Vagina (tissue), 2 donors: Measurements from ENCODE around the gene SIRT2. TPM values are rescaled to one million over a fixed set of nuclear protein-coding genes. Genes with fewer than 3 reads are reported as not detected.

Source experiments
- DNase-seq, 2 donors: peaks; one replicate each; pipeline ENCODE4 v3.0.0-alpha.2; 2017; ENCODE audit errors: extremely low spot score in 2 of 2
- H3K27ac ChIP-seq: fragments of 200-600 bp; sonication (generic); one replicate; pipeline ENCODE4 v1.5.1; 2019
- H3K27me3 ChIP-seq: fragments of 200-600 bp; sonication (generic); one replicate; pipeline ENCODE4 v1.5.1; 2019
- H3K36me3 ChIP-seq, 2 donors: fragments of 200-600 bp; sonication (generic); one replicate each; pipeline ENCODE4 v1.5.1; 2017 to 2019
- H3K4me1 ChIP-seq: fragments of 200-600 bp; sonication (generic); one replicate; pipeline ENCODE4 v1.5.1; 2019
- H3K4me3 ChIP-seq, 2 donors: fragments of 200-600 bp; sonication (generic); 1 replicate in 1 of 2; 2 replicates in 1 of 2; pipeline ENCODE4 v1.5.1; 2016 to 2019
- H3K9me3 ChIP-seq: fragments of 200-600 bp; sonication (generic); one replicate; pipeline ENCODE4 v1.5.1; 2019
- POLR2A ChIP-seq, 2 donors: fragments of 450-650 bp; IDR thresholded peaks; one replicate each; pipeline ENCODE4 v1.6.1; 2017; ENCODE audit warnings: antibody characterized with exemption in 2 of 2, mild to moderate bottlenecking in 2 of 2, moderate library complexity in 2 of 2
- POLR2AphosphoS5 ChIP-seq, 2 donors: sonication (generic); formaldehyde crosslinking; IDR thresholded peaks; one replicate each; pipeline ENCODE4 v1.9.0; 2017; ENCODE audit warnings: antibody characterized with exemption in 2 of 2, mild to moderate bottlenecking in 2 of 2, low read depth in 1 of 2; ENCODE audit not compliant: insufficient read depth in 1 of 2
- intact Hi-C: fragments of 100-400 bp; cut with DNase I; formaldehyde crosslinking; loops from one replicate; pipeline ENCODE4 v1.15.1; 2023
- total RNA-seq: library from RNA; depleted of rRNA; stranded (reverse); fragments of >200 nt; gene quantifications from one replicate; pipeline ENCODE4 v1.2.3, GENCODE V29; 2016
- TF ChIP-seq, protein P1 (sequence below), 3 experiments: fragments of 450-650 bp in 2 of 3; fragments of 200-600 bp in 1 of 3; sonication (generic) in 1 of 3; IDR thresholded peaks; one replicate each; pipeline ENCODE4 v1.5.1; 2017 to 2019; ENCODE audit warnings: antibody characterized with exemption in 3 of 3, mild to moderate bottlenecking in 2 of 3, moderate library complexity in 2 of 3

SIRT2 gene
- total RNA-seq, 1 donor from 2014 or later: 51.6 TPM

GRCh38 chr19:38920602-38921419 is 21.4 kb upstream of the SIRT2 start:
- Histone ChIP-seq H3K9me3 (no peaks in the 10 kb centered on the region), H3K27ac (no peak overlapping the region), H3K27me3 (no peaks in the 10 kb centered on the region), H3K36me3 (peaks cover 0 to 24% of the 10 kb centered on the region in 2 donors), H3K4me3 (no peak overlapping the region), H3K4me1 (no peaks in the 10 kb centered on the region)
- TF ChIP-seq POLR2A (IDR thresholded peaks at IDR 0.05) (no peak), POLR2AphosphoS5 (IDR thresholded peaks at IDR 0.05; ENCODE audit: insufficient read depth in 1 of 2, low read depth in 1 of 2) (no peak)
- TF ChIP-seq, protein P1, sequence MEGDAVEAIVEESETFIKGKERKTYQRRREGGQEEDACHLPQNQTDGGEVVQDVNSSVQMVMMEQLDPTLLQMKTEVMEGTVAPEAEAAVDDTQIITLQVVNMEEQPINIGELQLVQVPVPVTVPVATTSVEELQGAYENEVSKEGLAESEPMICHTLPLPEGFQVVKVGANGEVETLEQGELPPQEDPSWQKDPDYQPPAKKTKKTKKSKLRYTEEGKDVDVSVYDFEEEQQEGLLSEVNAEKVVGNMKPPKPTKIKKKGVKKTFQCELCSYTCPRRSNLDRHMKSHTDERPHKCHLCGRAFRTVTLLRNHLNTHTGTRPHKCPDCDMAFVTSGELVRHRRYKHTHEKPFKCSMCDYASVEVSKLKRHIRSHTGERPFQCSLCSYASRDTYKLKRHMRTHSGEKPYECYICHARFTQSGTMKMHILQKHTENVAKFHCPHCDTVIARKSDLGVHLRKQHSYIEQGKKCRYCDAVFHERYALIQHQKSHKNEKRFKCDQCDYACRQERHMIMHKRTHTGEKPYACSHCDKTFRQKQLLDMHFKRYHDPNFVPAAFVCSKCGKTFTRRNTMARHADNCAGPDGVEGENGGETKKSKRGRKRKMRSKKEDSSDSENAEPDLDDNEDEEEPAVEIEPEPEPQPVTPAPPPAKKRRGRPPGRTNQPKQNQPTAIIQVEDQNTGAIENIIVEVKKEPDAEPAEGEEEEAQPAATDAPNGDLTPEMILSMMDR (IDR thresholded peaks at IDR 0.05): no peak
- intact Hi-C loops: no loop called here
- no peak for DNase-seq

- Histone ChIP-seq H3K27me3 (no peaks in the 10 kb centered on the region), H3K36me3 (peaks cover 0 to 16% of the 10 kb centered on the region in 2 donors), H3K27ac (no peak overlapping the region), H3K9me3 (no peaks in the 10 kb centered on the region), H3K4me3 (no peak overlapping the region), H3K4me1 (no peaks in the 10 kb centered on the region)
- intact Hi-C loops: no loop called here
- no peak for TF ChIP-seq POLR2AphosphoS5 (IDR thresholded peaks at IDR 0.05; ENCODE audit: insufficient read depth in 1 of 2, low read depth in 1 of 2)
- no peak for TF ChIP-seq POLR2A (IDR thresholded peaks at IDR 0.05)
- TF ChIP-seq, protein P1 (IDR thresholded peaks at IDR 0.05): no peak
- DNase-seq: no peak
These were observed 20.6 kb upstream of the SIRT2 start for GRCh38 chr19:38919837-38920601.

DNA sequence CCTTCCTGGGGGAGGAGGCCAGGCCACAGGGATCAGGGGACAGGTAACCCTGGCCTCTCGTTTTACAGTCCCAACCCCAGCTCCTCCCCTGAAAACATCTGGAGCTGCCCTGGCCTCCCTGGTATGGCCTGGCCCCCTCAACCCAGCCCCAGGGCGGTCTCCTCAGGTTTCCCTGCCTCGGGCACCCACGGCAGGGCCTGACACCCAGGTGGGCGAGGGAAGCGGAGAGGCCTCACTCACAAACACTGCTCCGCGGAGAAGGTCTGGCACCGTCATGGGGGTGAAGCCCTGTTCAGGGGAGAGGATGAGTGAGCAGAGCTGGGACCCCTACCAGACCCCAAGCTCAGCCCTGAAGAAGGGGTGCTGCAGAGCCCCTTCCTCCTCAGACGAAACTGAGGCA is 19.1 kb upstream of the SIRT2 start:
- peaks cover 0 to 6% of the 10 kb centered on the region in 2 donors for H3K36me3 ChIP-seq
- H3K27me3 ChIP-seq: no peaks in the 10 kb centered on the region
- H3K4me3 ChIP-seq: no peak overlapping the region
- no peaks in the 10 kb centered on the region for H3K4me1 ChIP-seq
- DNase-seq: no peak
- no peaks in the 10 kb centered on the region for H3K9me3 ChIP-seq
- TF ChIP-seq POLR2A (IDR thresholded peaks at IDR 0.05): no peak
- TF ChIP-seq, protein P1 (IDR thresholded peaks at IDR 0.05): no peak
- no peak for TF ChIP-seq POLR2AphosphoS5 (IDR thresholded peaks at IDR 0.05; ENCODE audit: insufficient read depth in 1 of 2, low read depth in 1 of 2)
- H3K27ac ChIP-seq: no peak overlapping the region
- intact Hi-C loops: no loop called here

DNA sequence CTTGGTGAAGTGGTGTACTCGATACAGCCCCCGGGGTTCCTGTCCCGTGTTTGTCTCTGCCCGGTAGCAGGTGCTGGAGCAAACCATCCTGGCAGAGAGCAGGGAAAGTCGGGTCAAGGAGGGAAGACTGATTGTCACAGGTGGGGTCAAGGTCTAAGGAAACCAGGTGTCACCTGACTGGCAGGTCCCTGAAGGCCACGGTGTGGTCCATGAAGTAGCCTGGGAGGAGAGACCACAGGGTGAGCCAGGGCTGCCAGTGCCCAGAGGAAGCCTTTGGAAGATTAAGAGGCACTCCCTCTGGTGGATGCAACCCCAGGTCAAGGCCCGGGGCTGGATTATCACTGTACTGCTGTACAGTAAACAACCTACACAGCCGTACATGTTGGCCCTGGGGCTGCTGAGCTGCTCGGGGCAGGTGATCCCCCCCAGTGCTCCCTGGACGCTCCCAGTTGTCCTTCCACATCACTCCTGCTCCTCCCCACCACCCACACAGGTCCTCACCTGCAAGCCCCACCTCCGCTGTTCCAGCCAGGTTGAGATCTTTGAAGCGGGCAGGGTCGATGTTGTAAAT is 18.6 kb upstream of the SIRT2 start:
- intact Hi-C loops: no loop called here
- no peaks in the 10 kb centered on the region for H3K9me3 ChIP-seq
- TF ChIP-seq, protein P1 (IDR thresholded peaks at IDR 0.05): no peak
- TF ChIP-seq POLR2AphosphoS5 (IDR thresholded peaks at IDR 0.05; ENCODE audit: insufficient read depth in 1 of 2, low read depth in 1 of 2): no peak
- H3K4me1 ChIP-seq: no peaks in the 10 kb centered on the region
- no peak overlapping the region for H3K27ac ChIP-seq
- H3K27me3 ChIP-seq: no peaks in the 10 kb centered on the region
- DNase-seq: no peak
- peaks cover 0 to 6% of the 10 kb centered on the region in 2 donors for H3K36me3 ChIP-seq
- no peak overlapping the region for H3K4me3 ChIP-seq
